ENCODE data around the gene KCNMA1. TPM values are rescaled to one million over a fixed set of nuclear protein-coding genes. Genes with fewer than 3 reads are reported as not detected.
A peak's percentile ranks its signal among the peaks of the same experiment; 100 is the strongest.

The KCNMA1 gene
- polyA plus RNA-seq, 1 donor from 2014 or later, result 60.8 TPM

DNA sequence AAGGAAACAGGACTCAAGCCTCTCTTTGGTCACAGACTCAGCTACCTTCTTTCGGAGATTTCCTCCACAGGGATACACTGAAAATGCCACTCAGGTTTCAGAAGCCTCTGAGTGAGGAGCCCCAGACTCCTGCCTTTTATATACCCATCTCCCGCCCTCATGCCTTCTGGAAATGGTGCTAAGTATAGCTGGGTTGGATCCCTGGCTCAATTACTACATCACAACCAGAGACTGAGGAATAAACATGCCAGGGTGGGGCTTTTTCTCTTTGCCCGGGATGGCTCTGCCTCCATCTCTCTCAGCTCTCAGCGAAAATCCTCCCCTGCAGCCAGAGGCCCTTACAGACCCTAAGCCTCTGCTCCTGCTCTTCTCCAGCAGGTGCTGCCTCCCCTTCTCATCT lies 299.5 kb downstream of the KCNMA1 start:
- Histone ChIP-seq H3K4me2 (ENCODE audit: low read length) (no peak overlapping the region), H3K79me2 (replicated peaks; ENCODE audit: insufficient read depth, low read length) (no peaks in the 10 kb centered on the region), H3K4me3 (ENCODE audit: low read length) (no peak overlapping the region), H2AFZ (ENCODE audit: low read depth, low read length) (no peak overlapping the region), H3K36me3 (ENCODE audit: insufficient read depth, low read length) (no peaks in the 10 kb centered on the region), H3K27me3 (ENCODE audit: insufficient read depth, low read depth, low read length) (no peaks in the 10 kb centered on the region), H4K20me1 (ENCODE audit: insufficient read depth) (no peaks in the 10 kb centered on the region), H3K9ac (ENCODE audit: low read length) (no peak overlapping the region), H3K27ac (ENCODE audit: low read length) (no peak overlapping the region), H3K9me3 (ENCODE audit: low read length) (no peaks in the 10 kb centered on the region), H3K9me2 (ENCODE audit: insufficient read depth, low read length) (no peaks in the 10 kb centered on the region), H3F3A (ENCODE audit: insufficient read depth, low read length, poor library complexity, severe bottlenecking) (no peaks in the 10 kb centered on the region)
- TF ChIP-seq POLR2AphosphoS5 (IDR thresholded peaks at IDR 0.05) (no peak), EZH2 (IDR thresholded peaks at IDR 0.05; ENCODE audit: borderline replicate concordance, insufficient read depth, low read length, poor library complexity, severe bottlenecking) (no peak), MXI1 (conservative IDR thresholded peaks at IDR 0.05; ENCODE audit: poor library complexity, severe bottlenecking) (no peak), RAD21 (conservative IDR thresholded peaks at IDR 0.05) (no peak), EP300 (conservative IDR thresholded peaks at IDR 0.05; ENCODE audit: poor library complexity, severe bottlenecking) (no peak), SMC3 (conservative IDR thresholded peaks at IDR 0.05; ENCODE audit: poor library complexity) (no peak), TAF1 (IDR thresholded peaks at IDR 0.05; ENCODE audit: low read depth) (no peak)
- TF ChIP-seq, protein P1, sequence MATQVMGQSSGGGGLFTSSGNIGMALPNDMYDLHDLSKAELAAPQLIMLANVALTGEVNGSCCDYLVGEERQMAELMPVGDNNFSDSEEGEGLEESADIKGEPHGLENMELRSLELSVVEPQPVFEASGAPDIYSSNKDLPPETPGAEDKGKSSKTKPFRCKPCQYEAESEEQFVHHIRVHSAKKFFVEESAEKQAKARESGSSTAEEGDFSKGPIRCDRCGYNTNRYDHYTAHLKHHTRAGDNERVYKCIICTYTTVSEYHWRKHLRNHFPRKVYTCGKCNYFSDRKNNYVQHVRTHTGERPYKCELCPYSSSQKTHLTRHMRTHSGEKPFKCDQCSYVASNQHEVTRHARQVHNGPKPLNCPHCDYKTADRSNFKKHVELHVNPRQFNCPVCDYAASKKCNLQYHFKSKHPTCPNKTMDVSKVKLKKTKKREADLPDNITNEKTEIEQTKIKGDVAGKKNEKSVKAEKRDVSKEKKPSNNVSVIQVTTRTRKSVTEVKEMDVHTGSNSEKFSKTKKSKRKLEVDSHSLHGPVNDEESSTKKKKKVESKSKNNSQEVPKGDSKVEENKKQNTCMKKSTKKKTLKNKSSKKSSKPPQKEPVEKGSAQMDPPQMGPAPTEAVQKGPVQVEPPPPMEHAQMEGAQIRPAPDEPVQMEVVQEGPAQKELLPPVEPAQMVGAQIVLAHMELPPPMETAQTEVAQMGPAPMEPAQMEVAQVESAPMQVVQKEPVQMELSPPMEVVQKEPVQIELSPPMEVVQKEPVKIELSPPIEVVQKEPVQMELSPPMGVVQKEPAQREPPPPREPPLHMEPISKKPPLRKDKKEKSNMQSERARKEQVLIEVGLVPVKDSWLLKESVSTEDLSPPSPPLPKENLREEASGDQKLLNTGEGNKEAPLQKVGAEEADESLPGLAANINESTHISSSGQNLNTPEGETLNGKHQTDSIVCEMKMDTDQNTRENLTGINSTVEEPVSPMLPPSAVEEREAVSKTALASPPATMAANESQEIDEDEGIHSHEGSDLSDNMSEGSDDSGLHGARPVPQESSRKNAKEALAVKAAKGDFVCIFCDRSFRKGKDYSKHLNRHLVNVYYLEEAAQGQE (IDR thresholded peaks at IDR 0.05; ENCODE audit: borderline replicate concordance), result no peak
- TF ChIP-seq, protein P2, sequence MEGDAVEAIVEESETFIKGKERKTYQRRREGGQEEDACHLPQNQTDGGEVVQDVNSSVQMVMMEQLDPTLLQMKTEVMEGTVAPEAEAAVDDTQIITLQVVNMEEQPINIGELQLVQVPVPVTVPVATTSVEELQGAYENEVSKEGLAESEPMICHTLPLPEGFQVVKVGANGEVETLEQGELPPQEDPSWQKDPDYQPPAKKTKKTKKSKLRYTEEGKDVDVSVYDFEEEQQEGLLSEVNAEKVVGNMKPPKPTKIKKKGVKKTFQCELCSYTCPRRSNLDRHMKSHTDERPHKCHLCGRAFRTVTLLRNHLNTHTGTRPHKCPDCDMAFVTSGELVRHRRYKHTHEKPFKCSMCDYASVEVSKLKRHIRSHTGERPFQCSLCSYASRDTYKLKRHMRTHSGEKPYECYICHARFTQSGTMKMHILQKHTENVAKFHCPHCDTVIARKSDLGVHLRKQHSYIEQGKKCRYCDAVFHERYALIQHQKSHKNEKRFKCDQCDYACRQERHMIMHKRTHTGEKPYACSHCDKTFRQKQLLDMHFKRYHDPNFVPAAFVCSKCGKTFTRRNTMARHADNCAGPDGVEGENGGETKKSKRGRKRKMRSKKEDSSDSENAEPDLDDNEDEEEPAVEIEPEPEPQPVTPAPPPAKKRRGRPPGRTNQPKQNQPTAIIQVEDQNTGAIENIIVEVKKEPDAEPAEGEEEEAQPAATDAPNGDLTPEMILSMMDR (IDR thresholded peaks at IDR 0.05; ENCODE audit: poor library complexity, severe bottlenecking), result no peak

DNA sequence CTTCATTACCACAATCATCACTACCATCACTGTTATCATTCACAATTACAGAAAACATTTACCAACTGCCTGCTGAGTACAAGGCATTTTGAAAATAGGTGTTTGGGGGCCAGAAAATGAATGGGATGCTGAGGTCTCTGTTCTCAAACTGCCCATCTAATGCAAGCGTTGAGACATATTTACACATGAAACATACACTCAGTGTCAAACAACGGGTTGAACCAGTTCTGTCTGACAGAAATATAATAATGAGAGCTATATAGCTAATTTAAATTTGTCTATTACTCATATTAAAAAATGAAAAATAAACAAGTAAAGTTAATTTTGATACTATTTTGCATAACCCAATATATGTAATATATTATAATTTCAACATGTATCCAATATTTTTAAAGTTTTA lies 303.1 kb downstream of the KCNMA1 start:
- Histone ChIP-seq H3K27me3 (ENCODE audit: insufficient read depth, low read depth, low read length) (no peaks in the 10 kb centered on the region), H3F3A (ENCODE audit: insufficient read depth, low read length, poor library complexity, severe bottlenecking) (no peaks in the 10 kb centered on the region)

More for the DNA sequence above, 303.1 kb downstream of the KCNMA1 start:
- no peak overlapping the region for H3K9ac ChIP-seq (ENCODE audit: low read length)
- H3K4me3 ChIP-seq (ENCODE audit: low read length), result no peak overlapping the region
- H4K20me1 ChIP-seq (ENCODE audit: insufficient read depth), result no peaks in the 10 kb centered on the region
- H3K9me3 ChIP-seq (ENCODE audit: low read length), result no peaks in the 10 kb centered on the region
- TF ChIP-seq SMC3 (conservative IDR thresholded peaks at IDR 0.05; ENCODE audit: poor library complexity) (no peak), EZH2 (IDR thresholded peaks at IDR 0.05; ENCODE audit: borderline replicate concordance, insufficient read depth, low read length, poor library complexity, severe bottlenecking) (no peak), MXI1 (conservative IDR thresholded peaks at IDR 0.05; ENCODE audit: poor library complexity, severe bottlenecking) (no peak), EP300 (conservative IDR thresholded peaks at IDR 0.05; ENCODE audit: poor library complexity, severe bottlenecking) (no peak), RAD21 (conservative IDR thresholded peaks at IDR 0.05) (no peak), TAF1 (IDR thresholded peaks at IDR 0.05; ENCODE audit: low read depth) (no peak), POLR2AphosphoS5 (IDR thresholded peaks at IDR 0.05) (no peak)
- TF ChIP-seq, protein P2 (IDR thresholded peaks at IDR 0.05; ENCODE audit: poor library complexity, severe bottlenecking), result no peak
- TF ChIP-seq, protein P1 (IDR thresholded peaks at IDR 0.05; ENCODE audit: borderline replicate concordance), result no peak
- H3K27ac ChIP-seq (ENCODE audit: low read length), result peak overlapping the region; percentile 54
- no peak overlapping the region for H3K4me2 ChIP-seq (ENCODE audit: low read length)
- H3K36me3 ChIP-seq (ENCODE audit: insufficient read depth, low read length), result no peaks in the 10 kb centered on the region
- H3K79me2 ChIP-seq (replicated peaks; ENCODE audit: insufficient read depth, low read length), result no peaks in the 10 kb centered on the region
- H2AFZ ChIP-seq (ENCODE audit: low read depth, low read length), result no peak overlapping the region
- no peaks in the 10 kb centered on the region for H3K9me2 ChIP-seq (ENCODE audit: insufficient read depth, low read length)

Measured in neural cell (in vitro differentiated cells).